Neural progenitor cell (in vitro differentiated cells): ENCODE measurements around the gene ARSB.

Source experiments
- EZH2 ChIP-seq: fragments of 200-600 bp; sonication (generic); IDR thresholded peaks from 2 replicates; pipeline ENCODE4 v1.6.1; 2017; ENCODE audit warnings: antibody characterized with exemption, mild to moderate bottlenecking, moderate library complexity
- EZH2phosphoT487 ChIP-seq: fragments of 200-600 bp; sonication (generic); IDR thresholded peaks from 2 replicates; pipeline ENCODE4 v1.6.1; 2017; ENCODE audit warnings: antibody characterized with exemption
- TF ChIP-seq, protein P1 (sequence below): fragments of 200-600 bp; sonication (generic); IDR thresholded peaks from 2 replicates; pipeline ENCODE4 v1.5.1; 2017; ENCODE audit warnings: antibody characterized with exemption, mild to moderate bottlenecking

GRCh38 chr5:78758169-78758839 is 226.8 kb downstream of the ARSB start:
- no peak for TF ChIP-seq EZH2phosphoT487
- TF ChIP-seq, protein P1, sequence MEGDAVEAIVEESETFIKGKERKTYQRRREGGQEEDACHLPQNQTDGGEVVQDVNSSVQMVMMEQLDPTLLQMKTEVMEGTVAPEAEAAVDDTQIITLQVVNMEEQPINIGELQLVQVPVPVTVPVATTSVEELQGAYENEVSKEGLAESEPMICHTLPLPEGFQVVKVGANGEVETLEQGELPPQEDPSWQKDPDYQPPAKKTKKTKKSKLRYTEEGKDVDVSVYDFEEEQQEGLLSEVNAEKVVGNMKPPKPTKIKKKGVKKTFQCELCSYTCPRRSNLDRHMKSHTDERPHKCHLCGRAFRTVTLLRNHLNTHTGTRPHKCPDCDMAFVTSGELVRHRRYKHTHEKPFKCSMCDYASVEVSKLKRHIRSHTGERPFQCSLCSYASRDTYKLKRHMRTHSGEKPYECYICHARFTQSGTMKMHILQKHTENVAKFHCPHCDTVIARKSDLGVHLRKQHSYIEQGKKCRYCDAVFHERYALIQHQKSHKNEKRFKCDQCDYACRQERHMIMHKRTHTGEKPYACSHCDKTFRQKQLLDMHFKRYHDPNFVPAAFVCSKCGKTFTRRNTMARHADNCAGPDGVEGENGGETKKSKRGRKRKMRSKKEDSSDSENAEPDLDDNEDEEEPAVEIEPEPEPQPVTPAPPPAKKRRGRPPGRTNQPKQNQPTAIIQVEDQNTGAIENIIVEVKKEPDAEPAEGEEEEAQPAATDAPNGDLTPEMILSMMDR = no peak
- no peak for TF ChIP-seq EZH2
